ENCODE measurements around the gene NUCKS1. TPM values are rescaled to one million over a fixed set of nuclear protein-coding genes. Genes with fewer than 3 reads are reported as not detected.

The NUCKS1 gene
- total and polyA plus RNA-seq, 2 of the 8 experiments (the other 6 are each of a cell fraction or from before 2014, with no cell fraction given), result 126 to 461 TPM

- Histone ChIP-seq H3K4me2 (ENCODE audit: insufficient read depth in 1 of 2, low read depth in 2 of 2, low read length in 2 of 2) (no peak overlapping the region), H2AK5ac (ENCODE audit: low read depth, low read length) (no peak overlapping the region), H3K9ac (replicated peaks in 1 of 4; ENCODE audit: extremely low read depth in 1 of 4, low read depth in 3 of 4, low read length in 3 of 4) (no peak overlapping the region), H2BK5ac (ENCODE audit: low read depth, low read length) (no peak overlapping the region), H2BK15ac (ENCODE audit: low read length) (no peak overlapping the region), H3K4ac (replicated peaks; ENCODE audit: insufficient read length, low read depth, low read length) (no peak overlapping the region), H2BK12ac (ENCODE audit: low read depth, low read length) (no peak overlapping the region), H3K27me3 (replicated peaks in 1 of 4; ENCODE audit: control insufficient read depth in 3 of 4, extremely low read depth in 1 of 4, insufficient read depth in 3 of 4, low read length in 3 of 4) (no peaks in the 10 kb centered on the region), H3K79me1 (ENCODE audit: low read depth, low read length) (no peaks in the 10 kb centered on the region; the same call in 1 of the 2 replicates), H3K79me2 (ENCODE audit: control insufficient read depth in 1 of 2, insufficient read depth in 2 of 2, low read length in 2 of 2) (peaks cover 3 to 99% of the 10 kb centered on the region in 2 experiments; a peak in 3 of 4 replicates), H3K23ac (ENCODE audit: insufficient read length) (no peak overlapping the region), H2AFZ (ENCODE audit: low read length) (no peak overlapping the region), H3K18ac (ENCODE audit: extremely low read depth, low read length) (no peak overlapping the region; the same call in 1 of the 2 replicates), H3K23me2 (ENCODE audit: low read depth, low read length) (no peaks in the 10 kb centered on the region), H2BK120ac (replicated peaks; ENCODE audit: low read depth, low read length) (no peak overlapping the region), H2BK20ac (ENCODE audit: low read length) (no peak overlapping the region), H3K9me3 (ENCODE audit: insufficient read depth in 2 of 2, low read depth in 1 of 2, low read length in 1 of 2) (no peaks in the 10 kb centered on the region), H4K20me1 (replicated peaks in 1 of 2; ENCODE audit: control insufficient read depth in 1 of 2, insufficient read depth in 2 of 2, low read length in 2 of 2) (peaks cover 10 to 11% of the 10 kb centered on the region in 2 experiments), H3K27ac (ENCODE audit: low read depth, low read length) (no peak overlapping the region), H3K56ac (replicated peaks; ENCODE audit: insufficient read length, low read depth, low read length) (no peak overlapping the region), H4K91ac (replicated peaks; ENCODE audit: insufficient read length, low read length) (no peak overlapping the region), H4K5ac (ENCODE audit: insufficient read length, low read depth, low read length) (no peak overlapping the region), H4K8ac (ENCODE audit: extremely low read depth, insufficient read depth, low read length) (no peak overlapping the region), H3K4me3 (ENCODE audit: extremely low read depth in 1 of 4, insufficient read depth in 2 of 4, low read depth in 3 of 4, low read length in 4 of 4) (no peak overlapping the region), H3K14ac (ENCODE audit: insufficient read length) (no peak overlapping the region), H3K36me3 (ENCODE audit: control insufficient read depth in 2 of 4, insufficient read depth in 4 of 4, low read length in 3 of 4) (peaks cover 0 to 30% (median 4%) of the 10 kb centered on the region in 4 experiments; a peak in 4 of 8 replicates), H3K4me1 (replicated peaks in 1 of 4; ENCODE audit: control insufficient read depth in 3 of 4, insufficient read depth in 4 of 4, low read length in 3 of 4) (no peaks in the 10 kb centered on the region)
- ChIA-PET CTCF (ENCODE audit: partially characterized antibody) (interaction anchor here (1.3 to 4.7 kb wide), 3 partner anchors 21 to 185 kb away, joined by 3 to 36 read pairs (median 24); no protein-coding TSS in a partner anchor), POLR2A (ENCODE audit: partially characterized antibody) (interaction anchor here (0.6 to 10.7 kb wide), 5 partner anchors 9 to 109 kb away, joined by 3 to 61 read pairs (median 8); no protein-coding TSS in a partner anchor)
- no peak for FAIRE-seq
- DNase-seq (ENCODE audit: low read depth in 1 of 2, low spot score in 2 of 2), result no peak
- TF ChIP-seq SIRT6 (IDR thresholded peaks at IDR 0.05; ENCODE audit: low read length), result no peak
- no peak for TF ChIP-seq CBX8 (IDR thresholded peaks at IDR 0.05; ENCODE audit: borderline replicate concordance, low read depth, low read length)
- 95% methylated on average over 2 of the region's 2 CpGs; no CpG with 5 or more reads in 1 of the 2 experiments for WGBS, 2 experiments (ENCODE audit: extremely low coverage in 1 of 2, insufficient coverage in 1 of 2, insufficient read length in 1 of 2, insufficient replicate concordance in 2 of 2, low coverage in 1 of 2, low lambda C conversion rate in 2 of 2, missing lambda C conversion rate in 1 of 2)
Measured at GRCh38 chr1:205733438-205734175, 16.4 kb downstream of the NUCKS1 start.

All from H1 (cell line).